ENCODE results near the gene PTPN3.

PTPN3 gene

GRCh38 chr9:109422641-109423040 is 75.5 kb downstream of the PTPN3 start:
- WGBS, 2 experiments (ENCODE audit: insufficient coverage in 2 of 2), result 85 to 89% methylated on average over 3 to 5 of the region's 7 CpGs
- H3K4me1 ChIP-seq (ENCODE audit: control insufficient read depth, insufficient read depth, low read length, poor library complexity, severe bottlenecking), result peaks cover 3% of the 10 kb centered on the region

GRCh38 chr9:109421026-109421970 is 76.8 kb downstream of the PTPN3 start:
- no peaks in the 10 kb centered on the region for H3K36me3 ChIP-seq (ENCODE audit: control insufficient read depth, insufficient read depth, low read length)
- WGBS, 2 experiments (ENCODE audit: insufficient coverage in 2 of 2), result 89 to 94% methylated on average over 7 to 11 of the region's 13 CpGs
- H3K9me3 ChIP-seq (ENCODE audit: control insufficient read depth, low read length), result no peaks in the 10 kb centered on the region
- no peak overlapping the region for H3K4me3 ChIP-seq (ENCODE audit: extremely low read depth, insufficient read depth, low read length, poor library complexity, severe bottlenecking)
- H3K27ac ChIP-seq (ENCODE audit: low read depth, low read length, severe bottlenecking), result no peak overlapping the region
- H3K4me1 ChIP-seq (ENCODE audit: control insufficient read depth, insufficient read depth, low read length, poor library complexity, severe bottlenecking), result peaks cover 3% of the 10 kb centered on the region

More at GRCh38 chr9:109422641-109423040, 75.5 kb downstream of the PTPN3 start:
- no peak overlapping the region for H3K4me3 ChIP-seq (ENCODE audit: extremely low read depth, insufficient read depth, low read length, poor library complexity, severe bottlenecking)
- H3K36me3 ChIP-seq (ENCODE audit: control insufficient read depth, insufficient read depth, low read length), result no peaks in the 10 kb centered on the region
- no peaks in the 10 kb centered on the region for H3K9me3 ChIP-seq (ENCODE audit: control insufficient read depth, low read length)
- no peak overlapping the region for H3K27ac ChIP-seq (ENCODE audit: low read depth, low read length, severe bottlenecking)

- Histone ChIP-seq H3K36me3 (ENCODE audit: control insufficient read depth, insufficient read depth, low read length) (no peaks in the 10 kb centered on the region), H3K27ac (ENCODE audit: low read depth, low read length, severe bottlenecking) (no peak overlapping the region), H3K4me1 (ENCODE audit: control insufficient read depth, insufficient read depth, low read length, poor library complexity, severe bottlenecking) (peaks cover 3% of the 10 kb centered on the region), H3K4me3 (ENCODE audit: extremely low read depth, insufficient read depth, low read length, poor library complexity, severe bottlenecking) (no peak overlapping the region), H3K9me3 (ENCODE audit: control insufficient read depth, low read length) (no peaks in the 10 kb centered on the region)
- whole genome bisulfite sequencing, 2 experiments (ENCODE audit: insufficient coverage in 2 of 2), result no CpG with 5 or more reads among the region's 4 CpGs
Measured at GRCh38 chr9:109419531-109419930, 78.6 kb downstream of the PTPN3 start.

- H3K4me1 ChIP-seq (ENCODE audit: control insufficient read depth, insufficient read depth, low read length, poor library complexity, severe bottlenecking), result peaks cover 3% of the 10 kb centered on the region
- WGBS, 2 experiments (ENCODE audit: insufficient coverage in 2 of 2), result 66 to 75% methylated on average over 3 of the region's 6 CpGs
- H3K9me3 ChIP-seq (ENCODE audit: control insufficient read depth, low read length), result no peaks in the 10 kb centered on the region
- H3K4me3 ChIP-seq (ENCODE audit: extremely low read depth, insufficient read depth, low read length, poor library complexity, severe bottlenecking), result no peak overlapping the region
- no peaks in the 10 kb centered on the region for H3K36me3 ChIP-seq (ENCODE audit: control insufficient read depth, insufficient read depth, low read length)
- no peak overlapping the region for H3K27ac ChIP-seq (ENCODE audit: low read depth, low read length, severe bottlenecking)
Measured at GRCh38 chr9:109418827-109419226, 79.3 kb downstream of the PTPN3 start.

- 86 to 89% methylated on average over 4 to 5 of the region's 6 CpGs for WGBS, 2 experiments (ENCODE audit: insufficient coverage in 2 of 2)
- H3K4me3 ChIP-seq (ENCODE audit: extremely low read depth, insufficient read depth, low read length, poor library complexity, severe bottlenecking), result no peak overlapping the region
- no peaks in the 10 kb centered on the region for H3K9me3 ChIP-seq (ENCODE audit: control insufficient read depth, low read length)
- no peak overlapping the region for H3K27ac ChIP-seq (ENCODE audit: low read depth, low read length, severe bottlenecking)
- H3K36me3 ChIP-seq (ENCODE audit: control insufficient read depth, insufficient read depth, low read length), result no peaks in the 10 kb centered on the region
- peaks cover 3% of the 10 kb centered on the region for H3K4me1 ChIP-seq (ENCODE audit: control insufficient read depth, insufficient read depth, low read length, poor library complexity, severe bottlenecking)
Measured at GRCh38 chr9:109417585-109418544, 80.2 kb downstream of the PTPN3 start.

GRCh38 chr9:109417054-109417453 is 81.1 kb downstream of the PTPN3 start:
- no peak overlapping the region for H3K27ac ChIP-seq (ENCODE audit: low read depth, low read length, severe bottlenecking)
- 94 to 95% methylated on average over 7 of the region's 8 CpGs for WGBS, 2 experiments (ENCODE audit: insufficient coverage in 2 of 2)
- H3K9me3 ChIP-seq (ENCODE audit: control insufficient read depth, low read length), result no peaks in the 10 kb centered on the region
- H3K36me3 ChIP-seq (ENCODE audit: control insufficient read depth, insufficient read depth, low read length), result no peaks in the 10 kb centered on the region
- no peaks in the 10 kb centered on the region for H3K4me1 ChIP-seq (ENCODE audit: control insufficient read depth, insufficient read depth, low read length, poor library complexity, severe bottlenecking)
- H3K4me3 ChIP-seq (ENCODE audit: extremely low read depth, insufficient read depth, low read length, poor library complexity, severe bottlenecking), result no peak overlapping the region

GRCh38 chr9:109416135-109416706 is 81.9 kb downstream of the PTPN3 start:
- no peaks in the 10 kb centered on the region for H3K4me1 ChIP-seq (ENCODE audit: control insufficient read depth, insufficient read depth, low read length, poor library complexity, severe bottlenecking)
- no peaks in the 10 kb centered on the region for H3K9me3 ChIP-seq (ENCODE audit: control insufficient read depth, low read length)
- H3K36me3 ChIP-seq (ENCODE audit: control insufficient read depth, insufficient read depth, low read length), result no peaks in the 10 kb centered on the region
- H3K27ac ChIP-seq (ENCODE audit: low read depth, low read length, severe bottlenecking), result no peak overlapping the region
- 96 to 97% methylated on average over 7 to 9 of the region's 10 CpGs for WGBS, 2 experiments (ENCODE audit: insufficient coverage in 2 of 2)
- H3K4me3 ChIP-seq (ENCODE audit: extremely low read depth, insufficient read depth, low read length, poor library complexity, severe bottlenecking), result no peak overlapping the region

GRCh38 chr9:109414125-109414785 is 83.9 kb downstream of the PTPN3 start:
- 68 to 79% methylated on average over 6 to 7 of the region's 7 CpGs for WGBS, 2 experiments (ENCODE audit: insufficient coverage in 2 of 2)
- no peaks in the 10 kb centered on the region for H3K36me3 ChIP-seq (ENCODE audit: control insufficient read depth, insufficient read depth, low read length)
- H3K4me3 ChIP-seq (ENCODE audit: extremely low read depth, insufficient read depth, low read length, poor library complexity, severe bottlenecking), result no peak overlapping the region
- H3K27ac ChIP-seq (ENCODE audit: low read depth, low read length, severe bottlenecking), result no peak overlapping the region
- no peaks in the 10 kb centered on the region for H3K9me3 ChIP-seq (ENCODE audit: control insufficient read depth, low read length)
- H3K4me1 ChIP-seq (ENCODE audit: control insufficient read depth, insufficient read depth, low read length, poor library complexity, severe bottlenecking), result no peaks in the 10 kb centered on the region

- no peaks in the 10 kb centered on the region for H3K36me3 ChIP-seq (ENCODE audit: control insufficient read depth, insufficient read depth, low read length)
- no peaks in the 10 kb centered on the region for H3K4me1 ChIP-seq (ENCODE audit: control insufficient read depth, insufficient read depth, low read length, poor library complexity, severe bottlenecking)
- H3K27ac ChIP-seq (ENCODE audit: low read depth, low read length, severe bottlenecking), result no peak overlapping the region
- H3K4me3 ChIP-seq (ENCODE audit: extremely low read depth, insufficient read depth, low read length, poor library complexity, severe bottlenecking), result no peak overlapping the region
- 65 to 83% methylated on average over 4 of the region's 5 CpGs for WGBS, 2 experiments (ENCODE audit: insufficient coverage in 2 of 2)
- H3K9me3 ChIP-seq (ENCODE audit: control insufficient read depth, low read length), result no peaks in the 10 kb centered on the region
Measured at GRCh38 chr9:109411798-109412352, 86.2 kb downstream of the PTPN3 start.

Measured in mesodermal cell (in vitro differentiated cells).